H1 (cell line): Measurements from ENCODE around the gene PMFBP1. TPM values are rescaled to one million over a fixed set of nuclear protein-coding genes. Genes with fewer than 3 reads are reported as not detected.
A peak's percentile ranks its signal among the peaks of the same experiment; 100 is the strongest.

ENCODE experiments used
- CTCF ChIA-PET: fragments of 300-600 bp; sonication (Branson Sonifier 250); formaldehyde crosslinking; loops from one replicate; lab custom pipeline; 2021; ENCODE audit not compliant: partially characterized antibody; lab: Charles Lee
- POLR2A ChIA-PET: fragments of 300-600 bp; sonication (Branson Sonifier 250); formaldehyde crosslinking; loops from one replicate; lab custom pipeline; 2021; ENCODE audit warnings: inconsistent platforms; ENCODE audit not compliant: partially characterized antibody; lab: Charles Lee
- DNase-seq, 2 experiments: peaks; one replicate each; pipeline versions ENCODE4 v3.0.0 to v3.0.0-alpha.2; 2010 to 2022; ENCODE audit warnings: low spot score in 2 of 2, low read depth in 1 of 2, mixed read lengths in 1 of 2
- FAIRE-seq: peaks from 2 replicates; lab custom pipeline; 2011; peaks lifted over from hg19 to GRCh38; lab: Jason Lieb, UNC
- H2AFZ ChIP-seq: 2 replicates; pipeline ENCODE4 v1.8.1; 2012; ENCODE audit warnings: low read length, inconsistent platforms
- H2AK5ac ChIP-seq: 2 replicates; pipeline ENCODE4 v1.6.1; 2013; ENCODE audit warnings: low read depth, low read length
- H2BK120ac ChIP-seq: replicated peaks from 2 replicates; pipeline ENCODE3; 2013; ENCODE audit warnings: low read depth, low read length, inconsistent platforms
- H2BK12ac ChIP-seq: 2 replicates; pipeline ENCODE4 v1.6.1; 2013; ENCODE audit warnings: low read depth, low read length
- H2BK15ac ChIP-seq: 2 replicates; pipeline ENCODE4 v1.6.1; 2013; ENCODE audit warnings: low read length
- H2BK20ac ChIP-seq: 2 replicates; pipeline ENCODE4 v1.6.1; 2013; ENCODE audit warnings: low read length
- H2BK5ac ChIP-seq: 2 replicates; pipeline ENCODE4 v1.6.1; 2013; ENCODE audit warnings: low read depth, low read length
- H3K14ac ChIP-seq: 2 replicates; pipeline ENCODE4 v1.6.1; 2013; ENCODE audit warnings: inconsistent platforms; ENCODE audit not compliant: insufficient read length
- H3K18ac ChIP-seq: 2 replicates; pipeline ENCODE4 v1.6.1; 2013; ENCODE audit warnings: low read length; ENCODE audit errors: extremely low read depth
- H3K23ac ChIP-seq: 2 replicates; pipeline ENCODE4 v1.6.1; 2013; ENCODE audit warnings: inconsistent platforms; ENCODE audit not compliant: insufficient read length
- H3K23me2 ChIP-seq: 2 replicates; pipeline ENCODE4 v1.6.1; 2013; ENCODE audit warnings: low read depth, low read length
- H3K27ac ChIP-seq: 2 replicates; pipeline ENCODE4 v1.6.1; 2011; ENCODE audit warnings: low read depth, low read length, inconsistent platforms
- H3K27me3 ChIP-seq, 4 experiments: replicated peaks in 1 of 4; 1 replicate in 1 of 4; 2 replicates in 3 of 4; pipeline versions ENCODE4 v1.6.1 to v1.8.1; 2011 to 2013; ENCODE audit warnings: low read length in 3 of 4, mild to moderate bottlenecking in 3 of 4, inconsistent platforms in 2 of 4, mixed read lengths in 2 of 4, moderate library complexity in 1 of 4; ENCODE audit not compliant: control insufficient read depth in 3 of 4, insufficient read depth in 3 of 4; ENCODE audit errors: extremely low read depth in 1 of 4
- H3K36me3 ChIP-seq, 4 experiments: 2 replicates each; pipeline versions ENCODE4 v1.6.1 to v1.8.1; 2011 to 2013; ENCODE audit warnings: mild to moderate bottlenecking in 4 of 4, low read length in 3 of 4, moderate library complexity in 2 of 4, control low read depth in 1 of 4, inconsistent platforms in 1 of 4; ENCODE audit not compliant: insufficient read depth in 4 of 4, control insufficient read depth in 2 of 4
- H3K4ac ChIP-seq: replicated peaks from 2 replicates; pipeline ENCODE3; 2013; ENCODE audit warnings: low read length, low read depth, mixed read lengths, inconsistent platforms; ENCODE audit not compliant: insufficient read length
- H3K4me1 ChIP-seq, 4 experiments: replicated peaks in 1 of 4; 1 replicate in 1 of 4; 2 replicates in 3 of 4; pipeline versions ENCODE4 v1.6.1 to v1.8.1; 2011 to 2013; ENCODE audit warnings: low read length in 3 of 4, inconsistent platforms in 2 of 4, mixed read lengths in 1 of 4; ENCODE audit not compliant: insufficient read depth in 4 of 4, control insufficient read depth in 3 of 4
- H3K4me2 ChIP-seq, 2 experiments: 2 replicates each; pipeline versions ENCODE4 v1.6.1 to v1.8.1; 2011 to 2013; ENCODE audit warnings: low read depth in 2 of 2, low read length in 2 of 2, control low read depth in 1 of 2, inconsistent platforms in 1 of 2, mild to moderate bottlenecking in 1 of 2; ENCODE audit not compliant: insufficient read depth in 1 of 2
- H3K4me3 ChIP-seq, 4 experiments: fragments of 200-600, 300-600 bp in 1 of 4; sonication (generic), shearing (Covaris generic), sonication (Bioruptor Twin) in 1 of 4; 2 replicates each; pipeline versions ENCODE4 v1.5.1 to v1.8.1; 2011 to 2016; ENCODE audit warnings: low read length in 4 of 4, low read depth in 3 of 4, control low read depth in 2 of 4, inconsistent platforms in 2 of 4, mild to moderate bottlenecking in 2 of 4, mixed read lengths in 1 of 4, moderate library complexity in 1 of 4; ENCODE audit not compliant: insufficient read depth in 2 of 4; ENCODE audit errors: extremely low read depth in 1 of 4
- H3K56ac ChIP-seq: replicated peaks from 2 replicates; pipeline ENCODE3; 2013; ENCODE audit warnings: low read depth, mild to moderate bottlenecking, mixed read lengths, low read length, inconsistent platforms; ENCODE audit not compliant: insufficient read length
- H3K79me1 ChIP-seq: 2 replicates; pipeline ENCODE4 v1.6.1; 2013; ENCODE audit warnings: low read depth, low read length, control low read depth
- H3K79me2 ChIP-seq, 2 experiments: 2 replicates each; pipeline versions ENCODE4 v1.6.1 to v1.8.1; 2012 to 2013; ENCODE audit warnings: low read length in 2 of 2, mild to moderate bottlenecking in 2 of 2, inconsistent platforms in 1 of 2; ENCODE audit not compliant: insufficient read depth in 2 of 2, control insufficient read depth in 1 of 2
- H3K9ac ChIP-seq, 4 experiments: replicated peaks in 1 of 4; 1 replicate in 1 of 4; 2 replicates in 3 of 4; pipeline versions ENCODE4 v1.6.1 to v1.8.1; 2011 to 2013; ENCODE audit warnings: low read depth in 3 of 4, low read length in 3 of 4, control low read depth in 2 of 4, mild to moderate bottlenecking in 2 of 4, moderate library complexity in 2 of 4, inconsistent platforms in 1 of 4; ENCODE audit errors: extremely low read depth in 1 of 4
- H3K9me3 ChIP-seq, 2 experiments: 2 replicates each; pipeline versions ENCODE4 v1.6.1 to v1.8.1; 2012 to 2013; ENCODE audit warnings: mild to moderate bottlenecking in 2 of 2, moderate library complexity in 2 of 2, control low read depth in 1 of 2, inconsistent platforms in 1 of 2, low read depth in 1 of 2, low read length in 1 of 2, mixed read lengths in 1 of 2; ENCODE audit not compliant: insufficient read depth in 2 of 2
- H4K20me1 ChIP-seq, 2 experiments: replicated peaks in 1 of 2; 2 replicates each; pipeline versions ENCODE3 to v1.8.1; 2011 to 2013; ENCODE audit warnings: inconsistent platforms in 2 of 2, low read length in 2 of 2, mild to moderate bottlenecking in 1 of 2; ENCODE audit not compliant: insufficient read depth in 2 of 2, control insufficient read depth in 1 of 2
- H4K5ac ChIP-seq: 2 replicates; pipeline ENCODE4 v1.6.1; 2013; ENCODE audit warnings: low read length, low read depth, mixed read lengths, inconsistent platforms; ENCODE audit not compliant: insufficient read length
- H4K8ac ChIP-seq: 2 replicates; pipeline ENCODE4 v1.8.0; 2013; ENCODE audit warnings: mild to moderate bottlenecking, moderate library complexity, low read length, inconsistent platforms; ENCODE audit not compliant: insufficient read depth; ENCODE audit errors: extremely low read depth
- H4K91ac ChIP-seq: replicated peaks from 2 replicates; pipeline ENCODE3; 2013; ENCODE audit warnings: low read length, mixed read lengths, inconsistent platforms; ENCODE audit not compliant: insufficient read length
- EP300 ChIP-seq, 2 experiments: IDR thresholded peaks; 1 replicate in 1 of 2; 2 replicates in 1 of 2; pipeline ENCODE4 v1.6.1; 2011 to 2012; ENCODE audit warnings: low read depth in 2 of 2, low read length in 2 of 2, mild to moderate bottlenecking in 2 of 2, borderline replicate concordance in 1 of 2, inconsistent platforms in 1 of 2, moderate library complexity in 1 of 2
- GABPA ChIP-seq: IDR thresholded peaks from 2 replicates; pipeline ENCODE4 v1.6.1; 2011; ENCODE audit warnings: mild to moderate bottlenecking, low read length, moderate library complexity, borderline replicate concordance; ENCODE audit not compliant: insufficient read depth
- MAFK ChIP-seq: IDR thresholded peaks from 2 replicates; pipeline ENCODE4 v1.6.1; 2012; ENCODE audit warnings: low read depth, mild to moderate bottlenecking, improper control_type of control experiment, low read length
- WGBS, 2 experiments: shearing (Covaris generic) in 1 of 2; methylation state at CpG; one replicate each; pipeline versions ENCODE4 v1.1.6 to v1.1.7; 2013 to 2015; ENCODE audit warnings: low lambda C conversion rate in 2 of 2, mixed read lengths in 2 of 2, inconsistent platforms in 1 of 2, low coverage in 1 of 2, missing lambda C conversion rate in 1 of 2; ENCODE audit not compliant: insufficient replicate concordance in 2 of 2, insufficient coverage in 1 of 2, insufficient read length in 1 of 2; ENCODE audit errors: extremely low coverage in 1 of 2, missing lambda C conversion rate in 1 of 2; 5-methylcytosine and 5-hydroxymethylcytosine counted together
- polyA plus RNA-seq, 7 experiments: library from polyadenylated mRNA; depleted of rRNA in 3 of 7; stranded (reverse) in 5 of 7; unstranded in 2 of 7; fragments of >200 nt in 5 of 7; fragments of 200-250 nt in 2 of 7; gene quantifications; 1 replicate in 5 of 7; 2 replicates in 1 of 7; 4 replicates in 1 of 7; pipeline versions ENCODE4 v1.2.1 to v1.2.3, GENCODE V29; 2011 to 2013; ENCODE audit warnings: missing spikeins in 2 of 7, mixed read lengths in 2 of 7
- total RNA-seq: library from RNA; stranded (reverse); fragmentation: NEBNext Ultra II Directional; extraction: Animal tissue kit (Norgen Biotek cat#: 25700); gene quantifications from 2 replicates; pipeline ENCODE4 v1.2.1, GENCODE V29; 2021

PMFBP1 gene
- total and polyA plus RNA-seq, 2 of the 8 experiments (the other 6 are each of a cell fraction or from before 2014, with no cell fraction given) = 0.32 to 1.6 TPM

- Histone ChIP-seq H3K36me3 (no peaks in the 10 kb centered on the region), H2BK20ac (no peak overlapping the region), H3K23me2 (no peaks in the 10 kb centered on the region), H2BK120ac (no peak overlapping the region), H3K4me2 (no peak overlapping the region), H3K23ac (no peak overlapping the region), H3K4me1 (peaks cover 0 to 7% (median 0%) of the 10 kb centered on the region in 4 experiments; a peak in 3 of 7 replicates), H3K27me3 (no peaks in the 10 kb centered on the region), H4K20me1 (no peaks in the 10 kb centered on the region), H4K91ac (no peak overlapping the region), H3K14ac (no peak overlapping the region), H4K5ac (no peak overlapping the region), H2BK12ac (no peak overlapping the region), H3K27ac (no peak overlapping the region), H3K4ac (no peak overlapping the region), H3K56ac (no peak overlapping the region), H2BK5ac (no peak overlapping the region), H4K8ac (no peak overlapping the region), H3K9me3 (no peaks in the 10 kb centered on the region), H3K4me3 (no peak overlapping the region), H2AK5ac (no peak overlapping the region), H2BK15ac (no peak overlapping the region), H3K79me1 (no peaks in the 10 kb centered on the region), H3K18ac (no peak overlapping the region), H3K79me2 (no peaks in the 10 kb centered on the region), H2AFZ (no peak overlapping the region), H3K9ac (no peak overlapping the region)
- POLR2A ChIA-PET = no interaction called here
- WGBS, 2 experiments = 81% methylated on average over 2 of the region's 2 CpGs; no CpG with 5 or more reads in 1 of the 2 experiments
- CTCF ChIA-PET = interaction anchor here (1.0 to 4.2 kb wide), 5 partner anchors 8 to 148 kb away, joined by 3 to 43 read pairs (median 18); no protein-coding TSS in a partner anchor
- FAIRE-seq (peak; percentile 24), DNase-seq (no peak)
- TF ChIP-seq GABPA (no peak), MAFK (no peak), EP300 (IDR thresholded peaks at IDR 0.05; ENCODE audit: borderline replicate concordance in 1 of 2, low read depth in 2 of 2, low read length in 2 of 2) (no peak)
Observed at GRCh38 chr16:72126429-72126765, 45.6 kb downstream of the PMFBP1 start.
